Sigmoid colon (tissue), 7 donors: Measurements from ENCODE around the gene VPS37B. TPM values are rescaled to one million over a fixed set of nuclear protein-coding genes. Genes with fewer than 3 reads are reported as not detected.
"Not testable (repeated sequence)": the region's sequence is repeated elsewhere in the genome, so short reads cannot be mapped to it uniquely, and the experiment has no call there.

Source experiments
- DNase-seq: peaks from one replicate; pipeline ENCODE4 v3.0.0-alpha.2; 2019
- H3K27ac ChIP-seq, 4 donors: fragments of 200-600 bp; sonication (generic); one replicate each; pipeline ENCODE4 v1.5.1; 2016 to 2019; ENCODE audit warnings: mild to moderate bottlenecking in 1 of 4
- H3K27me3 ChIP-seq, 3 donors: fragments of 200-600 bp; sonication (generic); one replicate each; pipeline ENCODE4 v1.5.1; 2019; ENCODE audit warnings: mild to moderate bottlenecking in 1 of 3
- H3K36me3 ChIP-seq, 4 donors: fragments of 200-600 bp; sonication (generic); one replicate each; pipeline ENCODE4 v1.5.1; 2016 to 2019
- H3K4me1 ChIP-seq, 4 donors: fragments of 200-600 bp; sonication (generic); one replicate each; pipeline ENCODE4 v1.5.1; 2017 to 2019
- H3K4me3 ChIP-seq, 4 donors: fragments of 200-600 bp; sonication (generic); one replicate each; pipeline ENCODE4 v1.5.1; 2017 to 2019; ENCODE audit warnings: mild to moderate bottlenecking in 2 of 4, moderate library complexity in 1 of 4
- H3K9me3 ChIP-seq, 4 donors: fragments of 200-600 bp in 3 of 4; sonication (generic) in 3 of 4; one replicate each; pipeline versions ENCODE4 v1.5.1 to v1.6.1; 2013 to 2019
- CTCF ChIP-seq, 4 experiments: fragments of 450-650 bp in 3 of 4; fragments of 200-600 bp in 1 of 4; IDR thresholded peaks; one replicate each; pipeline ENCODE4 v1.5.1; 2016 to 2019; ENCODE audit warnings: antibody characterized with exemption in 4 of 4, mild to moderate bottlenecking in 3 of 4, moderate library complexity in 2 of 4
- EP300 ChIP-seq, 4 donors: sonication (generic); formaldehyde crosslinking; IDR thresholded peaks; one replicate each; pipeline ENCODE4 v1.6.1; 2017; ENCODE audit warnings: antibody characterized with exemption in 4 of 4
- POLR2A ChIP-seq, 2 donors: fragments of 450-650 bp; IDR thresholded peaks; one replicate each; pipeline ENCODE4 v1.6.1; 2016; ENCODE audit warnings: antibody characterized with exemption in 2 of 2, mild to moderate bottlenecking in 2 of 2, moderate library complexity in 2 of 2
- POLR2AphosphoS5 ChIP-seq, 4 donors: sonication (generic); formaldehyde crosslinking; IDR thresholded peaks; one replicate each; pipeline ENCODE4 v1.6.1; 2017; ENCODE audit warnings: antibody characterized with exemption in 4 of 4
- WGBS, 2 donors: extraction: QIAGEN DNeasy Blood & Tissue Kit; methylation state at CpG; one replicate each; pipeline ENCODE4 v1.1.7; 2013; 5-methylcytosine and 5-hydroxymethylcytosine counted together
- intact Hi-C: fragments of 100-400 bp; cut with DNase I; formaldehyde crosslinking; loops from one replicate; pipeline ENCODE4 v1.15.1; 2023
- polyA plus RNA-seq, 3 donors: library from polyadenylated mRNA; stranded (reverse); fragments of 200-250 nt; gene quantifications; one replicate each; pipeline ENCODE4 v1.2.3, GENCODE V29; 2013
- total RNA-seq, 4 donors: library from RNA; depleted of rRNA; stranded (reverse); fragments of >200 nt; gene quantifications; one replicate each; pipeline ENCODE4 v1.1.0, GENCODE V29; 2016
- donor health status: healthy with polysubstance abuse.
- donor health status: Bipolar disorder and iron deficiency.
- donor health status: healthy.

VPS37B gene
- total and polyA plus RNA-seq, 7 donors: 8.6 to 64.7 (median 17.2) TPM

GRCh38 chr12:122880668-122881067 is 15.3 kb downstream of the VPS37B start:
- TF ChIP-seq POLR2AphosphoS5 (IDR thresholded peaks at IDR 0.05) (no peak), CTCF (IDR thresholded peaks at IDR 0.05) (peak in 1 of 4 experiments; percentile 13)
- Histone ChIP-seq H3K9me3 (no peaks in the 10 kb centered on the region), H3K27ac (peak overlapping the region in 1 of 4 donors; percentile 28), H3K27me3 (no peaks in the 10 kb centered on the region), H3K4me3 (no peak overlapping the region), H3K36me3 (no peaks in the 10 kb centered on the region), H3K4me1 (peaks cover 0 to 33% (median 22%) of the 10 kb centered on the region in 4 donors)
- DNase-seq: no peak
- WGBS, 2 donors: 57% methylated on average over 8 of the region's 8 CpGs
- intact Hi-C loops: no loop called here

- peak overlapping the region in 1 of 4 donors; percentile 28 for H3K27ac ChIP-seq
- H3K36me3 ChIP-seq: no peaks in the 10 kb centered on the region
- intact Hi-C loops: no loop called here
- DNase-seq: no peak
- no peak overlapping the region for H3K4me3 ChIP-seq
- no peaks in the 10 kb centered on the region for H3K9me3 ChIP-seq
- 62 to 75% methylated on average over 10 of the region's 10 CpGs for WGBS, 2 donors
- no peak for TF ChIP-seq POLR2A (IDR thresholded peaks at IDR 0.05)
- no peak for TF ChIP-seq POLR2AphosphoS5 (IDR thresholded peaks at IDR 0.05)
- no peak for TF ChIP-seq EP300 (IDR thresholded peaks at IDR 0.05)
- TF ChIP-seq CTCF (IDR thresholded peaks at IDR 0.05): no peak
- peaks cover 0 to 33% (median 22%) of the 10 kb centered on the region in 4 donors for H3K4me1 ChIP-seq
- no peaks in the 10 kb centered on the region for H3K27me3 ChIP-seq
Observed at GRCh38 chr12:122880155-122880667, 15.7 kb downstream of the VPS37B start.

- WGBS, 2 donors: 74 to 80% methylated on average over 17 of the region's 17 CpGs
- no peaks in the 10 kb centered on the region for H3K36me3 ChIP-seq
- H3K9me3 ChIP-seq: no peaks in the 10 kb centered on the region
- no peak for DNase-seq
- TF ChIP-seq EP300 (IDR thresholded peaks at IDR 0.05) (no peak), CTCF (IDR thresholded peaks at IDR 0.05) (no peak), POLR2A (IDR thresholded peaks at IDR 0.05) (no peak), POLR2AphosphoS5 (IDR thresholded peaks at IDR 0.05) (no peak)
- peaks cover 0 to 28% (median 23%) of the 10 kb centered on the region in 4 donors for H3K4me1 ChIP-seq
- no peaks in the 10 kb centered on the region for H3K27me3 ChIP-seq
- no peak overlapping the region for H3K27ac ChIP-seq
- H3K4me3 ChIP-seq: no peak overlapping the region
- intact Hi-C loops: no loop called here
Observed at GRCh38 chr12:122878780-122879612, 16.9 kb downstream of the VPS37B start.

- intact Hi-C loops: no loop called here
- no peaks in the 10 kb centered on the region for H3K27me3 ChIP-seq
- H3K9me3 ChIP-seq: no peaks in the 10 kb centered on the region
- TF ChIP-seq POLR2A (IDR thresholded peaks at IDR 0.05) (no peak), CTCF (IDR thresholded peaks at IDR 0.05) (no peak), EP300 (IDR thresholded peaks at IDR 0.05) (no peak), POLR2AphosphoS5 (IDR thresholded peaks at IDR 0.05) (no peak)
- DNase-seq: no peak
- peak overlapping the region in 1 of 4 donors; percentile 15 for H3K27ac ChIP-seq
- 89 to 90% methylated on average over 3 of the region's 3 CpGs for WGBS, 2 donors
- H3K4me1 ChIP-seq: peaks cover 0 to 47% (median 38%) of the 10 kb centered on the region in 4 donors
- no peaks in the 10 kb centered on the region for H3K36me3 ChIP-seq
- H3K4me3 ChIP-seq: no peak overlapping the region
Observed at GRCh38 chr12:122876731-122877130, 19.2 kb downstream of the VPS37B start.

GRCh38 chr12:122876281-122876680 is 19.6 kb downstream of the VPS37B start:
- DNase-seq, H3K4me3 ChIP-seq, H3K9me3 ChIP-seq, H3K27me3 ChIP-seq, intact Hi-C loops, H3K36me3 ChIP-seq: not testable (repeated sequence)
- WGBS, 2 donors: 92 to 95% methylated on average over 5 of the region's 5 CpGs
- H3K27ac ChIP-seq: peak overlapping the region in 1 of 4 donors; percentile 15
- peaks cover 0 to 51% (median 41%) of the 10 kb centered on the region in 4 donors for H3K4me1 ChIP-seq
